ENCODE measurements around the gene UBE2J2. TPM values are rescaled to one million over a fixed set of nuclear protein-coding genes. Genes with fewer than 3 reads are reported as not detected.

Gene UBE2J2
- total and polyA plus RNA-seq, 2 experiments from 2014 or later: 47.1 to 70.2 TPM

- peaks cover 21% of the 10 kb centered on the region for H3K4me1 Mint-ChIP-seq
- H3K27ac Mint-ChIP-seq: no peak overlapping the region
- peaks cover 8% of the 10 kb centered on the region; the same call in 1 of the 2 replicates for H3K36me3 ChIP-seq (ENCODE audit: insufficient read depth)
- peaks cover 27% of the 10 kb centered on the region for H3K27me3 Mint-ChIP-seq (ENCODE audit: insufficient read depth, low read depth, poor library complexity)
- peaks cover 4% of the 10 kb centered on the region; the same call in 1 of the 2 replicates for H3K4me1 ChIP-seq (ENCODE audit: insufficient read depth)
- H3K27ac ChIP-seq (ENCODE audit: low read depth): no peak overlapping the region
- H3K27me3 ChIP-seq (ENCODE audit: insufficient read depth): no peaks in the 10 kb centered on the region
- no peak overlapping the region for H3K4me3 Mint-ChIP-seq
- H3K79me2 ChIP-seq (replicated peaks; ENCODE audit: insufficient read depth): peaks cover 9% of the 10 kb centered on the region; the same call in 1 of the 2 replicates
- DNase-seq (ENCODE audit: low spot score) (no peak), ATAC-seq (no peak)
- peaks cover 13% of the 10 kb centered on the region; the same call in 1 of the 2 replicates for H4K20me1 ChIP-seq (replicated peaks; ENCODE audit: insufficient read depth)
- no peaks in the 10 kb centered on the region for H3K9me2 ChIP-seq (ENCODE audit: insufficient read depth)
- no peak overlapping the region for H3K4me2 ChIP-seq
- no peaks in the 10 kb centered on the region; the same call in 2 of the 3 replicates for H3K9me3 Mint-ChIP-seq
- no peak overlapping the region for H2AFZ ChIP-seq
- TF ChIP-seq, protein P1, sequence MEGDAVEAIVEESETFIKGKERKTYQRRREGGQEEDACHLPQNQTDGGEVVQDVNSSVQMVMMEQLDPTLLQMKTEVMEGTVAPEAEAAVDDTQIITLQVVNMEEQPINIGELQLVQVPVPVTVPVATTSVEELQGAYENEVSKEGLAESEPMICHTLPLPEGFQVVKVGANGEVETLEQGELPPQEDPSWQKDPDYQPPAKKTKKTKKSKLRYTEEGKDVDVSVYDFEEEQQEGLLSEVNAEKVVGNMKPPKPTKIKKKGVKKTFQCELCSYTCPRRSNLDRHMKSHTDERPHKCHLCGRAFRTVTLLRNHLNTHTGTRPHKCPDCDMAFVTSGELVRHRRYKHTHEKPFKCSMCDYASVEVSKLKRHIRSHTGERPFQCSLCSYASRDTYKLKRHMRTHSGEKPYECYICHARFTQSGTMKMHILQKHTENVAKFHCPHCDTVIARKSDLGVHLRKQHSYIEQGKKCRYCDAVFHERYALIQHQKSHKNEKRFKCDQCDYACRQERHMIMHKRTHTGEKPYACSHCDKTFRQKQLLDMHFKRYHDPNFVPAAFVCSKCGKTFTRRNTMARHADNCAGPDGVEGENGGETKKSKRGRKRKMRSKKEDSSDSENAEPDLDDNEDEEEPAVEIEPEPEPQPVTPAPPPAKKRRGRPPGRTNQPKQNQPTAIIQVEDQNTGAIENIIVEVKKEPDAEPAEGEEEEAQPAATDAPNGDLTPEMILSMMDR (conservative IDR thresholded peaks at IDR 0.05; ENCODE audit: low read depth in 2 of 2): no peak
- TF ChIP-seq ETS1 (IDR thresholded peaks at IDR 0.05) (no peak), ZNF331 (CRISPR knock-in tag; IDR thresholded peaks at IDR 0.05; ENCODE audit: low read depth) (no peak), EZH2 (IDR thresholded peaks at IDR 0.05; ENCODE audit: low read depth, unreplicated experiment) (no peak), POLR2AphosphoS5 (IDR thresholded peaks at IDR 0.05; ENCODE audit: low read depth) (no peak), REST (IDR thresholded peaks at IDR 0.05; ENCODE audit: unreplicated experiment) (no peak), NANOG (IDR thresholded peaks at IDR 0.05; ENCODE audit: borderline replicate concordance) (no peak), STAT1 (IDR thresholded peaks at IDR 0.05; ENCODE audit: unreplicated experiment) (no peak), EZH2phosphoT487 (IDR thresholded peaks at IDR 0.05; ENCODE audit: unreplicated experiment) (no peak), ZNF462 (CRISPR knock-in tag; IDR thresholded peaks at IDR 0.05) (no peak), ZNF114 (CRISPR knock-in tag; IDR thresholded peaks at IDR 0.05) (no peak), JUNB (IDR thresholded peaks at IDR 0.05; ENCODE audit: unreplicated experiment) (no peak), CREB1 (CRISPR knock-in tag; IDR thresholded peaks at IDR 0.05; ENCODE audit: low read depth) (no peak)
- peaks cover 19% of the 10 kb centered on the region for H3F3A ChIP-seq (replicated peaks; ENCODE audit: low read depth)
- H3K4me3 ChIP-seq: no peak overlapping the region
- H3K36me3 Mint-ChIP-seq (ENCODE audit: low read depth): peaks cover 36% of the 10 kb centered on the region
These were observed 37.8 kb upstream of the UBE2J2 start for GRCh38 chr1:1311107-1312104.

Measured in GM23338 (cell line).